Liver (tissue), 3 donors: ENCODE measurements around the gene ETS1.

Source experiments
- FOXA1 ChIP-seq: IDR thresholded peaks from 2 replicates; pipeline ENCODE4 v1.6.1; 2016; ENCODE audit warnings: antibody characterized with exemption
- RAD21 ChIP-seq, 2 donors: IDR thresholded peaks; 2 replicates each; pipeline ENCODE4 v1.6.1; 2016; ENCODE audit warnings: antibody characterized with exemption in 2 of 2, mild to moderate bottlenecking in 2 of 2
- TF ChIP-seq, protein P1 (sequence below): fragments of 150-350 bp; IDR thresholded peaks from 2 replicates; pipeline ENCODE4 v1.5.1; 2017; ENCODE audit warnings: improper control_type of control experiment, low read depth, low read length; ENCODE audit not compliant: missing input control
- TF ChIP-seq, protein P2 (sequence below): IDR thresholded peaks from 2 replicates; pipeline ENCODE4 v1.6.1; 2016; ENCODE audit warnings: antibody characterized with exemption, mild to moderate bottlenecking
- donor health status: healthy.
- donor health status: healthy.

DNA sequence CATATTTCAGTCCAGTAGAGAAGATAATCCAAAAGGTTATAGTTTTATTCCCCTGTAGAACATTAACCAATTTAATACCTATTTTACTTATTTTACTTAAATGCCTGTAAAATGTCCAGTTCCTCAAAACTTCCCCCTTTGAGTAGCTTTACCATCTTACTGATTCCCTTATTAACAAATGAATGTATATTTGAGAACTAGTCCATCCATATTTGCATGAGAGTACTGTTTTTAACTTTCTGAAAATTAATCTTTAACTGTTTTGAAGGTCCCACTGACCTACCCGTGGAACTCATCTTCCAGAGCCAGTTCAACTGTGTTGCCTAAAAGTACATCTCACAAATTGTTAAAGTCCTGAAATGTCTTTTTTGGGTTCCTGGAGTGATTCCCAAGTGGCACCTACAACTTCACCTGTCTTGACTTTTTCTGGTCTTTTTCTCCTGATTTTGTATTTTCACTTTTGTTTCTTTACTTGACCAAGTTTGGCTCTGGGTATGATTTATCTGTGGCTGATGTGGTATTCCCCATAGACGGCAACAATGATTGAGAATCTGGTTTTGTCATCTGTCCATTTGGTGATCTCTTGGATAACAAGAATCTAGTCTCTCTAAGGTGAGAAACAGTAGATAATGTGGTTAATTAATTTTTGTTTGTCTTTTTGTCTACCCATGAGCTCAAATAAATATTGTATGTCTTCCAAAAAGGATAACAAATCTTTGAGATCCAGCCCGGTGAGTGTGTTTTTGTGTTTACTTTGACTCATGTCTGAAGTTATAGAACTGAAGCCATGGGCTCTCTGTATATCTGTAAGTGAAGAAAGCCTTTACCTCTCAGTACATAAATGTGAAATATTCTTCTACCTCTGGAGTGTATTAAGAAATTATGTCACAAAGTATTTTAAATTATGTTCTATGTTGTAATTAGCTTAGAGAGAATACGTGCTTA is 174.2 kb downstream of the ETS1 start:
- TF ChIP-seq, protein P1, sequence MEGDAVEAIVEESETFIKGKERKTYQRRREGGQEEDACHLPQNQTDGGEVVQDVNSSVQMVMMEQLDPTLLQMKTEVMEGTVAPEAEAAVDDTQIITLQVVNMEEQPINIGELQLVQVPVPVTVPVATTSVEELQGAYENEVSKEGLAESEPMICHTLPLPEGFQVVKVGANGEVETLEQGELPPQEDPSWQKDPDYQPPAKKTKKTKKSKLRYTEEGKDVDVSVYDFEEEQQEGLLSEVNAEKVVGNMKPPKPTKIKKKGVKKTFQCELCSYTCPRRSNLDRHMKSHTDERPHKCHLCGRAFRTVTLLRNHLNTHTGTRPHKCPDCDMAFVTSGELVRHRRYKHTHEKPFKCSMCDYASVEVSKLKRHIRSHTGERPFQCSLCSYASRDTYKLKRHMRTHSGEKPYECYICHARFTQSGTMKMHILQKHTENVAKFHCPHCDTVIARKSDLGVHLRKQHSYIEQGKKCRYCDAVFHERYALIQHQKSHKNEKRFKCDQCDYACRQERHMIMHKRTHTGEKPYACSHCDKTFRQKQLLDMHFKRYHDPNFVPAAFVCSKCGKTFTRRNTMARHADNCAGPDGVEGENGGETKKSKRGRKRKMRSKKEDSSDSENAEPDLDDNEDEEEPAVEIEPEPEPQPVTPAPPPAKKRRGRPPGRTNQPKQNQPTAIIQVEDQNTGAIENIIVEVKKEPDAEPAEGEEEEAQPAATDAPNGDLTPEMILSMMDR = no peak
- no peak for TF ChIP-seq RAD21 (IDR thresholded peaks at IDR 0.05)
- TF ChIP-seq, protein P2, sequence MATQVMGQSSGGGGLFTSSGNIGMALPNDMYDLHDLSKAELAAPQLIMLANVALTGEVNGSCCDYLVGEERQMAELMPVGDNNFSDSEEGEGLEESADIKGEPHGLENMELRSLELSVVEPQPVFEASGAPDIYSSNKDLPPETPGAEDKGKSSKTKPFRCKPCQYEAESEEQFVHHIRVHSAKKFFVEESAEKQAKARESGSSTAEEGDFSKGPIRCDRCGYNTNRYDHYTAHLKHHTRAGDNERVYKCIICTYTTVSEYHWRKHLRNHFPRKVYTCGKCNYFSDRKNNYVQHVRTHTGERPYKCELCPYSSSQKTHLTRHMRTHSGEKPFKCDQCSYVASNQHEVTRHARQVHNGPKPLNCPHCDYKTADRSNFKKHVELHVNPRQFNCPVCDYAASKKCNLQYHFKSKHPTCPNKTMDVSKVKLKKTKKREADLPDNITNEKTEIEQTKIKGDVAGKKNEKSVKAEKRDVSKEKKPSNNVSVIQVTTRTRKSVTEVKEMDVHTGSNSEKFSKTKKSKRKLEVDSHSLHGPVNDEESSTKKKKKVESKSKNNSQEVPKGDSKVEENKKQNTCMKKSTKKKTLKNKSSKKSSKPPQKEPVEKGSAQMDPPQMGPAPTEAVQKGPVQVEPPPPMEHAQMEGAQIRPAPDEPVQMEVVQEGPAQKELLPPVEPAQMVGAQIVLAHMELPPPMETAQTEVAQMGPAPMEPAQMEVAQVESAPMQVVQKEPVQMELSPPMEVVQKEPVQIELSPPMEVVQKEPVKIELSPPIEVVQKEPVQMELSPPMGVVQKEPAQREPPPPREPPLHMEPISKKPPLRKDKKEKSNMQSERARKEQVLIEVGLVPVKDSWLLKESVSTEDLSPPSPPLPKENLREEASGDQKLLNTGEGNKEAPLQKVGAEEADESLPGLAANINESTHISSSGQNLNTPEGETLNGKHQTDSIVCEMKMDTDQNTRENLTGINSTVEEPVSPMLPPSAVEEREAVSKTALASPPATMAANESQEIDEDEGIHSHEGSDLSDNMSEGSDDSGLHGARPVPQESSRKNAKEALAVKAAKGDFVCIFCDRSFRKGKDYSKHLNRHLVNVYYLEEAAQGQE = no peak
- TF ChIP-seq FOXA1 = no peak
